Neural progenitor cell (in vitro differentiated cells): ENCODE data around the gene AGPS.

Experiments
- EZH2 ChIP-seq: fragments of 200-600 bp; sonication (generic); IDR thresholded peaks from 2 replicates; pipeline ENCODE4 v1.6.1; 2017; ENCODE audit warnings: antibody characterized with exemption, mild to moderate bottlenecking, moderate library complexity
- EZH2phosphoT487 ChIP-seq: fragments of 200-600 bp; sonication (generic); IDR thresholded peaks from 2 replicates; pipeline ENCODE4 v1.6.1; 2017; ENCODE audit warnings: antibody characterized with exemption

- TF ChIP-seq EZH2, result no peak
- no peak for TF ChIP-seq EZH2phosphoT487
Observed at GRCh38 chr2:177584030-177584692, 191.6 kb downstream of the AGPS start.
